B cell (primary cell): ENCODE measurements around the gene UBE4A. TPM values are rescaled to one million over a fixed set of nuclear protein-coding genes. Genes with fewer than 3 reads are reported as not detected.

ENCODE experiments used
- ATAC-seq: fragments of 200-7000 bp; cut with Tn5 transposase; one replicate; pipeline ENCODE4 v1.10.0; 2021; ENCODE audit warnings: low read depth, mild to moderate bottlenecking, moderate number of reproducible peaks, moderate library complexity
- CTCF ChIA-PET: fragments of 350-600 bp; sonication (Branson Sonifier 250); formaldehyde crosslinking; loops from one replicate; lab custom pipeline; 2021; ENCODE audit warnings: antibody characterized with exemption, inconsistent platforms; lab: Charles Lee
- POLR2A ChIA-PET: fragments of 350-600 bp; sonication (Branson Sonifier 250); formaldehyde crosslinking; loops from one replicate; lab custom pipeline; 2021; ENCODE audit warnings: antibody characterized with exemption; lab: Charles Lee
- DNase-seq: peaks from one replicate; pipeline ENCODE4 v3.0.0; 2013
- H2AFZ ChIP-seq: 2 replicates; pipeline ENCODE4 v1.6.1; 2012; ENCODE audit warnings: mild to moderate bottlenecking, low read depth, low read length; ENCODE audit not compliant: insufficient read depth, poor library complexity, severe bottlenecking
- H3K27ac ChIP-seq, 2 donors: 1 replicate in 1 of 2; 2 replicates in 1 of 2; pipeline ENCODE4 v1.5.1; 2012 to 2013; ENCODE audit warnings: low read length in 2 of 2, mild to moderate bottlenecking in 2 of 2, moderate library complexity in 1 of 2
- H3K27me3 ChIP-seq, 4 experiments: fragments of 200-600 bp in 1 of 4; sonication (generic) in 1 of 4; replicated peaks in 1 of 4; 1 replicate in 2 of 4; 2 replicates in 2 of 4; pipeline versions ENCODE4 v1.6.1 to v1.7.0; 2013 to 2016; ENCODE audit warnings: low read length in 3 of 4, mild to moderate bottlenecking in 2 of 4, mixed read lengths in 1 of 4, moderate library complexity in 1 of 4; ENCODE audit not compliant: insufficient read depth in 4 of 4, control insufficient read depth in 3 of 4; ENCODE audit errors: control extremely low read depth in 1 of 4
- H3K36me3 ChIP-seq, 2 experiments: replicated peaks in 1 of 2; 1 replicate in 1 of 2; 2 replicates in 1 of 2; pipeline versions ENCODE4 v1.6.1 to v1.7.1; 2013; ENCODE audit warnings: low read length in 1 of 2; ENCODE audit not compliant: insufficient read depth in 2 of 2, control insufficient read depth in 1 of 2; ENCODE audit errors: control extremely low read depth in 1 of 2, extremely low read depth in 1 of 2
- H3K4me1 ChIP-seq, 2 donors: fragments of 200-600 bp in 1 of 2; sonication (generic) in 1 of 2; 1 replicate in 1 of 2; 2 replicates in 1 of 2; pipeline versions ENCODE4 v1.5.1 to v1.6.1; 2013 to 2017; ENCODE audit warnings: low read length in 2 of 2; ENCODE audit not compliant: control insufficient read depth in 2 of 2, insufficient read depth in 2 of 2
- H3K4me2 ChIP-seq: replicated peaks from 2 replicates; pipeline ENCODE3; 2012; ENCODE audit warnings: mild to moderate bottlenecking, low read depth, low read length; ENCODE audit not compliant: poor library complexity, severe bottlenecking
- H3K4me3 ChIP-seq, 5 experiments: fragments of 200-600 bp in 1 of 5; sonication (generic) in 1 of 5; 1 replicate in 3 of 5; 2 replicates in 2 of 5; pipeline versions ENCODE4 v1.5.1 to v1.7.0; 2011 to 2016; ENCODE audit warnings: low read length in 4 of 5, mild to moderate bottlenecking in 4 of 5, low read depth in 2 of 5, control low read depth in 1 of 5, moderate library complexity in 1 of 5; ENCODE audit not compliant: insufficient read depth in 1 of 5; ENCODE audit errors: control extremely low read depth in 1 of 5, extremely low read depth in 1 of 5
- H3K79me2 ChIP-seq: fragments of 200-600 bp; sonication (generic); one replicate; pipeline ENCODE4 v1.6.0; 2016; ENCODE audit warnings: low read length; ENCODE audit not compliant: control insufficient read depth, insufficient read depth
- H3K9ac ChIP-seq: fragments of 200-600 bp; sonication (generic); 2 replicates; pipeline ENCODE4 v1.6.1; 2017; ENCODE audit warnings: mild to moderate bottlenecking, low read length, moderate library complexity
- H3K9me3 ChIP-seq, 3 donors: one replicate each; pipeline versions ENCODE4 v1.6.1 to v1.7.1; 2013; ENCODE audit warnings: low read length in 2 of 3; ENCODE audit not compliant: control insufficient read depth in 2 of 3, insufficient read depth in 1 of 3; ENCODE audit errors: control extremely low read depth in 1 of 3
- H4K20me1 ChIP-seq: 2 replicates; pipeline ENCODE4 v1.6.0; 2012; ENCODE audit warnings: mild to moderate bottlenecking, low read length; ENCODE audit not compliant: insufficient read depth, control insufficient read depth, poor library complexity, severe bottlenecking
- H3K27ac Mint-ChIP-seq: one replicate; pipeline ENCODE4 v1.8.0; 2021; ENCODE audit warnings: mixed read lengths
- H3K27me3 Mint-ChIP-seq: one replicate; pipeline ENCODE4 v1.8.0; 2021; ENCODE audit warnings: mixed read lengths
- H3K4me1 Mint-ChIP-seq: one replicate; pipeline ENCODE4 v1.8.0; 2021; ENCODE audit warnings: mixed read lengths
- H3K4me3 Mint-ChIP-seq: one replicate; pipeline ENCODE4 v1.8.0; 2021; ENCODE audit warnings: mixed read lengths
- H3K9me3 Mint-ChIP-seq: one replicate; pipeline ENCODE4 v1.8.0; 2022; ENCODE audit warnings: mixed read lengths; ENCODE audit not compliant: insufficient read depth
- EZH2 ChIP-seq: IDR thresholded peaks from 2 replicates; pipeline ENCODE4 v1.6.1; 2012; ENCODE audit warnings: borderline replicate concordance, low read depth, mild to moderate bottlenecking, moderate library complexity, low read length; ENCODE audit not compliant: insufficient read depth, poor library complexity, severe bottlenecking
- WGBS: methylation state at CpG from one replicate; pipeline ENCODE4 v1.1.5; 2013; ENCODE audit warnings: missing lambda C conversion rate; ENCODE audit not compliant: insufficient coverage; 5-methylcytosine and 5-hydroxymethylcytosine counted together
- intact Hi-C: fragments of 100-400 bp; cut with micrococcal nuclease; formaldehyde crosslinking; loops from one replicate; pipeline ENCODE4 v1.10.0; 2022
- polyA plus RNA-seq: library from polyadenylated mRNA; depleted of rRNA; stranded (reverse); fragments of >200 nt; gene quantifications from 2 replicates; pipeline ENCODE4 v1.2.3, GENCODE V29; 2012
- total RNA-seq, 2 donors: library from RNA; stranded (reverse); fragments of 120-200 nt in 1 of 2; gene quantifications; 1 replicate in 1 of 2; 2 replicates in 1 of 2; pipeline versions ENCODE4 v1.2.3 to v1.2.4, GENCODE V29; 2013 to 2022
- TF ChIP-seq, protein P1 (sequence below): fragments of 200-600 bp; IDR thresholded peaks from one replicate; pipeline ENCODE4 v1.8.0; 2022; ENCODE audit warnings: antibody characterized with exemption, mild to moderate bottlenecking

The UBE4A gene
- total and polyA plus RNA-seq, 2 donors (not counting 1 experiment from before 2014, with no cell fraction given) = 14.7 to 37.3 TPM

- peaks cover 47% of the 10 kb centered on the region for H3K79me2 ChIP-seq
- peak within 1 kb of the TSS; percentile 77 to 85 for H3K27ac ChIP-seq
- H3K4me1 ChIP-seq = peaks cover 27 to 32% of the 10 kb centered on the region in 2 donors
- ChIA-PET CTCF (interaction anchor here (0.8 to 2.8 kb wide), 6 partner anchors 34 to 203 kb away, joined by 3 to 18 read pairs (median 5); partner anchors contain the start of gene KMT2A), POLR2A (interaction anchor here (1.3 kb wide), 1 partner anchor 34 kb away, joined by 28 read pairs; the partner anchor contains the start of gene KMT2A)
- WGBS = under 1% methylated on average over 48 of the region's 51 CpGs
- H3K9ac ChIP-seq = peak within 1 kb of the TSS; percentile 83
- Mint-ChIP-seq H3K27ac (peak within 1 kb of the TSS; percentile 100), H3K4me3 (peak within 1 kb of the TSS; percentile 98), H3K4me1 (peaks cover 55% of the 10 kb centered on the region), H3K27me3 (no peaks in the 10 kb centered on the region), H3K9me3 (no peaks in the 10 kb centered on the region)
- H4K20me1 ChIP-seq = peaks cover 37% of the 10 kb centered on the region
- peak within 1 kb of the TSS; percentile 87 for H2AFZ ChIP-seq
- H3K36me3 ChIP-seq = peaks cover 10 to 23% of the 10 kb centered on the region in 2 experiments
- H3K4me3 ChIP-seq = peak within 1 kb of the TSS; percentile 77 to 96 (median 81)
- ATAC-seq (peak; percentile 84), DNase-seq (peak; percentile 97)
- peak within 1 kb of the TSS; percentile 72 for H3K4me2 ChIP-seq
- no peak for TF ChIP-seq EZH2
- TF ChIP-seq, protein P1, sequence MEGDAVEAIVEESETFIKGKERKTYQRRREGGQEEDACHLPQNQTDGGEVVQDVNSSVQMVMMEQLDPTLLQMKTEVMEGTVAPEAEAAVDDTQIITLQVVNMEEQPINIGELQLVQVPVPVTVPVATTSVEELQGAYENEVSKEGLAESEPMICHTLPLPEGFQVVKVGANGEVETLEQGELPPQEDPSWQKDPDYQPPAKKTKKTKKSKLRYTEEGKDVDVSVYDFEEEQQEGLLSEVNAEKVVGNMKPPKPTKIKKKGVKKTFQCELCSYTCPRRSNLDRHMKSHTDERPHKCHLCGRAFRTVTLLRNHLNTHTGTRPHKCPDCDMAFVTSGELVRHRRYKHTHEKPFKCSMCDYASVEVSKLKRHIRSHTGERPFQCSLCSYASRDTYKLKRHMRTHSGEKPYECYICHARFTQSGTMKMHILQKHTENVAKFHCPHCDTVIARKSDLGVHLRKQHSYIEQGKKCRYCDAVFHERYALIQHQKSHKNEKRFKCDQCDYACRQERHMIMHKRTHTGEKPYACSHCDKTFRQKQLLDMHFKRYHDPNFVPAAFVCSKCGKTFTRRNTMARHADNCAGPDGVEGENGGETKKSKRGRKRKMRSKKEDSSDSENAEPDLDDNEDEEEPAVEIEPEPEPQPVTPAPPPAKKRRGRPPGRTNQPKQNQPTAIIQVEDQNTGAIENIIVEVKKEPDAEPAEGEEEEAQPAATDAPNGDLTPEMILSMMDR = peak; percentile 18
- H3K9me3 ChIP-seq = no peaks in the 10 kb centered on the region
- no peaks in the 10 kb centered on the region for H3K27me3 ChIP-seq
- intact Hi-C loops = loop anchor here (1.0 to 5.0 kb wide), 5 partner anchors 34 to 617 kb away; partner anchors contain the start of genes ARCN1, RPS25, TRAPPC4 and UBE4A
These were observed 41.9 kb downstream of the UBE4A start, which contains the start of gene ATP5MG for GRCh38 chr11:118401151-118401879. TSS of gene ATP5MG (plus strand) at chr11:118401606. CDS start at chr11:118401666, 60 bp downstream.
